ENCODE results near the gene C13orf42. TPM values are rescaled to one million over a fixed set of nuclear protein-coding genes. Genes with fewer than 3 reads are reported as not detected.

C13orf42 gene
- total RNA-seq, 1 experiment from 2014 or later: 8.2 TPM

GRCh38 chr13:51032831-51033230, 78.2 kb downstream of the C13orf42 start:
- peaks cover 6% of the 10 kb centered on the region for H3K4me1 Mint-ChIP-seq
- H3K36me3 Mint-ChIP-seq: no peaks in the 10 kb centered on the region
- POLR2A ChIA-PET: no interaction called here
- H3K4me3 Mint-ChIP-seq: no peak overlapping the region
- no peak for TF ChIP-seq FOXK1 (CRISPR knock-in tag; IDR thresholded peaks at IDR 0.05)
- TF ChIP-seq, protein P1, sequence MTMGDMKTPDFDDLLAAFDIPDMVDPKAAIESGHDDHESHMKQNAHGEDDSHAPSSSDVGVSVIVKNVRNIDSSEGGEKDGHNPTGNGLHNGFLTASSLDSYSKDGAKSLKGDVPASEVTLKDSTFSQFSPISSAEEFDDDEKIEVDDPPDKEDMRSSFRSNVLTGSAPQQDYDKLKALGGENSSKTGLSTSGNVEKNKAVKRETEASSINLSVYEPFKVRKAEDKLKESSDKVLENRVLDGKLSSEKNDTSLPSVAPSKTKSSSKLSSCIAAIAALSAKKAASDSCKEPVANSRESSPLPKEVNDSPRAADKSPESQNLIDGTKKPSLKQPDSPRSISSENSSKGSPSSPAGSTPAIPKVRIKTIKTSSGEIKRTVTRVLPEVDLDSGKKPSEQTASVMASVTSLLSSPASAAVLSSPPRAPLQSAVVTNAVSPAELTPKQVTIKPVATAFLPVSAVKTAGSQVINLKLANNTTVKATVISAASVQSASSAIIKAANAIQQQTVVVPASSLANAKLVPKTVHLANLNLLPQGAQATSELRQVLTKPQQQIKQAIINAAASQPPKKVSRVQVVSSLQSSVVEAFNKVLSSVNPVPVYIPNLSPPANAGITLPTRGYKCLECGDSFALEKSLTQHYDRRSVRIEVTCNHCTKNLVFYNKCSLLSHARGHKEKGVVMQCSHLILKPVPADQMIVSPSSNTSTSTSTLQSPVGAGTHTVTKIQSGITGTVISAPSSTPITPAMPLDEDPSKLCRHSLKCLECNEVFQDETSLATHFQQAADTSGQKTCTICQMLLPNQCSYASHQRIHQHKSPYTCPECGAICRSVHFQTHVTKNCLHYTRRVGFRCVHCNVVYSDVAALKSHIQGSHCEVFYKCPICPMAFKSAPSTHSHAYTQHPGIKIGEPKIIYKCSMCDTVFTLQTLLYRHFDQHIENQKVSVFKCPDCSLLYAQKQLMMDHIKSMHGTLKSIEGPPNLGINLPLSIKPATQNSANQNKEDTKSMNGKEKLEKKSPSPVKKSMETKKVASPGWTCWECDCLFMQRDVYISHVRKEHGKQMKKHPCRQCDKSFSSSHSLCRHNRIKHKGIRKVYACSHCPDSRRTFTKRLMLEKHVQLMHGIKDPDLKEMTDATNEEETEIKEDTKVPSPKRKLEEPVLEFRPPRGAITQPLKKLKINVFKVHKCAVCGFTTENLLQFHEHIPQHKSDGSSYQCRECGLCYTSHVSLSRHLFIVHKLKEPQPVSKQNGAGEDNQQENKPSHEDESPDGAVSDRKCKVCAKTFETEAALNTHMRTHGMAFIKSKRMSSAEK (CRISPR knock-in tag; IDR thresholded peaks at IDR 0.05; ENCODE audit: borderline replicate concordance): no peak
- no peak for TF ChIP-seq ZNF138 (CRISPR knock-in tag; conservative IDR thresholded peaks at IDR 0.05)
- no peak for TF ChIP-seq ZNF416 (CRISPR knock-in tag; IDR thresholded peaks at IDR 0.05)
- TF ChIP-seq ZBTB43 (CRISPR knock-in tag; IDR thresholded peaks at IDR 0.05): no peak
- no peak for TF ChIP-seq NR3C1 (CRISPR knock-in tag; conservative IDR thresholded peaks at IDR 0.05; ENCODE audit: low read depth)
- no peak for TF ChIP-seq SMAD4 (CRISPR knock-in tag; IDR thresholded peaks at IDR 0.05)
- TF ChIP-seq ATF2 (CRISPR knock-in tag; IDR thresholded peaks at IDR 0.05; ENCODE audit: borderline replicate concordance, low read depth): no peak
- TF ChIP-seq ATF1 (CRISPR knock-in tag; IDR thresholded peaks at IDR 0.05): no peak
- TF ChIP-seq IRF2 (CRISPR knock-in tag; IDR thresholded peaks at IDR 0.05; ENCODE audit: borderline replicate concordance, low read depth): no peak
- TF ChIP-seq, protein P2, sequence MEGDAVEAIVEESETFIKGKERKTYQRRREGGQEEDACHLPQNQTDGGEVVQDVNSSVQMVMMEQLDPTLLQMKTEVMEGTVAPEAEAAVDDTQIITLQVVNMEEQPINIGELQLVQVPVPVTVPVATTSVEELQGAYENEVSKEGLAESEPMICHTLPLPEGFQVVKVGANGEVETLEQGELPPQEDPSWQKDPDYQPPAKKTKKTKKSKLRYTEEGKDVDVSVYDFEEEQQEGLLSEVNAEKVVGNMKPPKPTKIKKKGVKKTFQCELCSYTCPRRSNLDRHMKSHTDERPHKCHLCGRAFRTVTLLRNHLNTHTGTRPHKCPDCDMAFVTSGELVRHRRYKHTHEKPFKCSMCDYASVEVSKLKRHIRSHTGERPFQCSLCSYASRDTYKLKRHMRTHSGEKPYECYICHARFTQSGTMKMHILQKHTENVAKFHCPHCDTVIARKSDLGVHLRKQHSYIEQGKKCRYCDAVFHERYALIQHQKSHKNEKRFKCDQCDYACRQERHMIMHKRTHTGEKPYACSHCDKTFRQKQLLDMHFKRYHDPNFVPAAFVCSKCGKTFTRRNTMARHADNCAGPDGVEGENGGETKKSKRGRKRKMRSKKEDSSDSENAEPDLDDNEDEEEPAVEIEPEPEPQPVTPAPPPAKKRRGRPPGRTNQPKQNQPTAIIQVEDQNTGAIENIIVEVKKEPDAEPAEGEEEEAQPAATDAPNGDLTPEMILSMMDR (IDR thresholded peaks at IDR 0.05): no peak
- TF ChIP-seq CDX4 (CRISPR knock-in tag; IDR thresholded peaks at IDR 0.05; ENCODE audit: borderline replicate concordance): no peak
- no peak for TF ChIP-seq USF2 (CRISPR knock-in tag; IDR thresholded peaks at IDR 0.05)
- no peak for TF ChIP-seq SOX15 (CRISPR knock-in tag; IDR thresholded peaks at IDR 0.05)
- TF ChIP-seq GABPB1 (CRISPR knock-in tag; IDR thresholded peaks at IDR 0.05): no peak
- no peak for TF ChIP-seq JAZF1 (CRISPR knock-in tag; IDR thresholded peaks at IDR 0.05)
- no peak for TF ChIP-seq E2F4 (CRISPR knock-in tag; IDR thresholded peaks at IDR 0.05; ENCODE audit: borderline replicate concordance, low read depth)
- TF ChIP-seq ZNF671 (CRISPR knock-in tag; IDR thresholded peaks at IDR 0.05): no peak
- H3K9me3 Mint-ChIP-seq: no peaks in the 10 kb centered on the region
- no peaks in the 10 kb centered on the region for H3K27me3 Mint-ChIP-seq (ENCODE audit: low read depth)
- ATAC-seq (no peak), DNase-seq (ENCODE audit: low spot score) (no peak)
- CTCF ChIA-PET: no interaction called here
- no peak overlapping the region for H3K27ac Mint-ChIP-seq

Other genes with a start within 250 kb of the C13orf42 start
- gene RNASEH2B, start 201.5 kb downstream of the C13orf42 start, total RNA-seq (2021): 27.3 to 33.3 TPM (median 30.3 TPM) in 3 replicates
- 41.2 to 45.8 TPM (median 41.6 TPM) in 3 replicates for gene FAM124A, start 111.1 kb upstream of the C13orf42 start, total RNA-seq (2021)
- gene SERPINE3, start 228.4 kb upstream of the C13orf42 start, total RNA-seq (2021): 0.16 to 0.64 TPM (median 0.59 TPM) in 3 replicates

All from WTC11 (cell line).